Neural progenitor cell (in vitro differentiated cells): ENCODE measurements around the gene ZNF181.

Experiments used
- EZH2 ChIP-seq: fragments of 200-600 bp; sonication (generic); IDR thresholded peaks from 2 replicates; pipeline ENCODE4 v1.6.1; 2017; ENCODE audit warnings: antibody characterized with exemption, mild to moderate bottlenecking, moderate library complexity
- EZH2phosphoT487 ChIP-seq: fragments of 200-600 bp; sonication (generic); IDR thresholded peaks from 2 replicates; pipeline ENCODE4 v1.6.1; 2017; ENCODE audit warnings: antibody characterized with exemption
- TF ChIP-seq, protein P1 (sequence below): fragments of 200-600 bp; sonication (generic); IDR thresholded peaks from 2 replicates; pipeline ENCODE4 v1.5.1; 2017; ENCODE audit warnings: antibody characterized with exemption, mild to moderate bottlenecking

DNA sequence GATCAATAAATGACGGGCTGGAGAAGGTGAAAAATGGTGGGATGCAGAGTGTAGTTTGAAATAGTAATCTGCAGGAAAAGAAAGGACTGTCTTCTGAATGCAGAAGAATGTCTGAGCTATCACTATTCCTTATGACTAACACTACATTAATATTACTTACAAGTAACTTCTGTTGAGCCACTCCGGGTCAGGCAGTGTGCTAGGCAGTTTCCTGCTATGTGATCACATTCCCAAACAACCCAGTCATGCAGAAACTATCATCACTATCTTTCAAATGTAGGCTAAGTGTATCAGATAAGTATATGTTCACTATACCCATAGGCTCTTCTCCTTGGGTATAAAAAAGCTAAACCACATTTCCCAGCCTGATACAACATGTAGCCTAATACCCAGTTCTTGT, 32.3 kb downstream of the ZNF181 start:
- TF ChIP-seq, protein P1, sequence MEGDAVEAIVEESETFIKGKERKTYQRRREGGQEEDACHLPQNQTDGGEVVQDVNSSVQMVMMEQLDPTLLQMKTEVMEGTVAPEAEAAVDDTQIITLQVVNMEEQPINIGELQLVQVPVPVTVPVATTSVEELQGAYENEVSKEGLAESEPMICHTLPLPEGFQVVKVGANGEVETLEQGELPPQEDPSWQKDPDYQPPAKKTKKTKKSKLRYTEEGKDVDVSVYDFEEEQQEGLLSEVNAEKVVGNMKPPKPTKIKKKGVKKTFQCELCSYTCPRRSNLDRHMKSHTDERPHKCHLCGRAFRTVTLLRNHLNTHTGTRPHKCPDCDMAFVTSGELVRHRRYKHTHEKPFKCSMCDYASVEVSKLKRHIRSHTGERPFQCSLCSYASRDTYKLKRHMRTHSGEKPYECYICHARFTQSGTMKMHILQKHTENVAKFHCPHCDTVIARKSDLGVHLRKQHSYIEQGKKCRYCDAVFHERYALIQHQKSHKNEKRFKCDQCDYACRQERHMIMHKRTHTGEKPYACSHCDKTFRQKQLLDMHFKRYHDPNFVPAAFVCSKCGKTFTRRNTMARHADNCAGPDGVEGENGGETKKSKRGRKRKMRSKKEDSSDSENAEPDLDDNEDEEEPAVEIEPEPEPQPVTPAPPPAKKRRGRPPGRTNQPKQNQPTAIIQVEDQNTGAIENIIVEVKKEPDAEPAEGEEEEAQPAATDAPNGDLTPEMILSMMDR = no peak
- no peak for TF ChIP-seq EZH2
- TF ChIP-seq EZH2phosphoT487 = no peak
